Fibroblast of skin of back (primary cell): ENCODE data around the gene RYR2.
"Not testable (repeated sequence)": the region's sequence is repeated elsewhere in the genome, so short reads cannot be mapped to it uniquely, and the experiment has no call there.

Experiments used
- DNase-seq: peaks from one replicate; pipeline ENCODE4 v3.0.0-alpha.2; 2013

The RYR2 gene

DNA sequence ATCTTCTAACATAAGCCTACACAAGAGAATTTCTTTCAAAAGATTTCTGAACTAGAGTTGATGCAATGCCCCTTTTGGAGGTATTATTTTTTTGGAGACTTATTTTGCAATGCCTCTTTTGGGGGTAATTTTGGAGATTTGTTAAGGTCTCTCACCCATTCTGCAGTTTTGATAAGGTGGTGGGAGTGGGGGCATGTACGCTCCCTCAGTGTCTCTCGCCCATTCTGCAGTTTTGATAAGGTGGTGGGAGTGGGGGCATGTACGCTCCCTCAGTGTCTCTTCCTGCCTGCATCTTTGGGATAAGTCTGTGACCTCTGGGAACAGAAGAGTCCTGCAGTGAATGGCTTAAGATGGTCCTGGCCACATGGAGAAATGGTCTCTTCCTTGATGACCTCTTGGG lies 536.6 kb downstream of the RYR2 start:
- DNase-seq, result no peak

DNA sequence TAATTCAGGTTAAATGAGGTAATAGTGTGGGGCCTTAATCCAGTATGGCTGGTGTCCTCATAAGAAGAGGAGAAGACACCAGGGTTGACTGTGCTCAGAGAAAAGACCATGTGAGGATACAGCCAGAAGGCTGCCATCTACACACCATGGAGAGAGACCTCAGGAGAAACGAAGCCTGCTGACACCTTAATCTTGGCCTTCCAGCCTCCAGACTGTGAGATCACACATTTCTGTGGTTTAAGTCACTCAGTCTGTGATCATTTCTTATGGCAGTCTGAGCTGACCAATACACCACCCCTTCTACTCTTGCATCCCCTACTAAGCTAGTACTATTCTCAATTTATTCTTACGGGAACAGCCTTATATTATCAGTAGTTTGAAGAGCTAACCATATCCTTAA lies 538.7 kb downstream of the RYR2 start:
- no peak for DNase-seq

DNA sequence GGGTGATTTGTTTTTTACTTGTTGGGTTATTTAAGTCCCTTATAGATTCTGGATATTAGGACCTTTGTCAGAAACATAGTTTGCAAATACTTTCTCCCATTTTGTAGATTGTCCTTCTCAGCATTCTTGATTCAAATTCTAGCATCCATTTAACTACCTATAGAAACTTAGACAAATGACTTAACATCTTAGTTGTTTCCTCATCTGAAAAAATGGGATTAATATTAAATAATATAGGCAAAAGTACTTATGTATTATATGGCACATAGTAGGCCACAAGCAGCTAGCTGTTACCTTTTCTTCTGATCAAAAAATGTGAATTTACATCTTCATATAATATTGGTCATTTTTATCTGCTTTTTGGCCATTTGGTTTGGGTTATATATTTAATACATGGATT lies 541.3 kb downstream of the RYR2 start:
- DNase-seq, result no peak

DNA sequence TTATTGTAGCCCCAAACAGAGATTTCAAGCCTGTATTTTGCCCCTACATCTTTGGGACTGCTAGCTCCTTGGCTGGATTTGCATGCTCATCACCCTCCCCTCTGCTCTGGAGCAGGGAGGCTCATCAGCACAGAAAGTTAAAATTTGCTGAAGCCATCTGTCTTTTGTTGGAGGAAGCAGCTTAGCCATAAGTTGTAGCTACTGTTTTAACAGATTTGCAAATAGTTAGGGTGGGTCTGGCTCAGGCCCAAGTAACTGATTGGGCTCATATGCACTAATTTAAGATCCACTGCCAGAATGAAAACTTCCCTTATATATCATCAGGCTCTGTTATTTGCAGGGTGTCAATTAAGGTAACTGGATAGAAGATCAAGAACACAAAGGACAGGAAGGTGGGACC lies 541.8 kb downstream of the RYR2 start:
- no peak for DNase-seq

DNA sequence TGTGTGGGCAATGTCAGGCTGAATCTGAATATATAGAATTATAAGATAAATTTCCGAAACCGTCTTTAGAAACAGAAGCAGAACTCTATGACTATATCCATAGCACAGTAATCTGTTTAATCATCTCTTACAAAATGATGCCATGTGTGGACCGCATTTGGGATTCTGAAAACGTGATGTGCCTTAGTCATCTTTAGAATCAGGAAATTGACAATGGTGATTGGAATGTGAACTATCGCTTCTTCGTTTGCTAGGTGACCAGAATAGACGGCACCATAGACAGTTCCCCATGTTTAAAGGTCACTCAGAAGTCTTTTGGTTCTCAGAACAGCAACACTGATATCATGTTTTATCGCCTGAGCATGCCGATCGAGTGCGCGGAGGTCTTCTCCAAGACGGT lies 548.4 kb downstream of the RYR2 start:
- no peak for DNase-seq

DNA sequence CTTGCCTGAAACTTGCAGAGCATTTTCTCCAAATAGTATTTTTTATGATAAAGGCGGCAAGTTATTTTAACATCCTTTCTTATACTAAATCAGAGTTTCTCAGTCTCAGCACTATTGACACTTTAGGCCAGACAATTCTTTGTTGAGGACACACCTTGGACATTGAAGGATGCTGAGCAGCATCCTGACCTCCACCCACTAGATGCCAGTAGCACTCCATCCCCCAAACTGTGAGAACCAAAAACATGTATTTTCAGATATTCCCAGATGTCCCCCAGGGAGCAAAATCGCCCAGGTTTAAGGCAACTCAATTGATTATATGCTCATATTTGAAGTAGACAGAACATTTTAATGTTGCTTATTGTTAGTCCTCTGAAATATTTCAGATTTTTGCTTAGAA lies 549.4 kb downstream of the RYR2 start:
- no peak for DNase-seq

DNA sequence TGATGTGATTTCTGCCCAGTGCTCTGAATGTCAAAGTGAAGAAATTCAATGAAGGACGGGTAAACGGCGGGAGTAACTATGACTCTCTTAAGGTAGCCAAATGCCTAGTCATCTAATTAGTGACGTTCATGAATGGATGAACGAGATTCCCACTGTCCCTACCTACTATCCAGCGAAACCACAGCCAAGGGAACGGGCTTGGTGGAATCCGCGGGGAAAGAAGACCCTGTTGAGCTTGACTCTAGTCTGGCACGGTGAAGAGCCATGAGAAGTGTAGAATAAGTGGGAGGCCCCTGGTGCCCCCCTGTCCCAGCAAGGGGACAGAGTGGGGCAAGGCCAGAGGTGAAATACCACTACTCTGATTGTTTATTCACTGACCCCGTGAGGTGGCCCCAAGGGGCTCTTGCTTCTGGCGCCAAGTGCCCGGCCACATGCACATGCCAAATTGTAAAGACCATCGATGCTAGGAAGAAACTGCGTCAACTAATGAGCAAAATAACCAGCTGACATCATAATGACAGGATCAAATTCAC lies 561.1 kb downstream of the RYR2 start:
- DNase-seq, result not testable (repeated sequence)

DNA sequence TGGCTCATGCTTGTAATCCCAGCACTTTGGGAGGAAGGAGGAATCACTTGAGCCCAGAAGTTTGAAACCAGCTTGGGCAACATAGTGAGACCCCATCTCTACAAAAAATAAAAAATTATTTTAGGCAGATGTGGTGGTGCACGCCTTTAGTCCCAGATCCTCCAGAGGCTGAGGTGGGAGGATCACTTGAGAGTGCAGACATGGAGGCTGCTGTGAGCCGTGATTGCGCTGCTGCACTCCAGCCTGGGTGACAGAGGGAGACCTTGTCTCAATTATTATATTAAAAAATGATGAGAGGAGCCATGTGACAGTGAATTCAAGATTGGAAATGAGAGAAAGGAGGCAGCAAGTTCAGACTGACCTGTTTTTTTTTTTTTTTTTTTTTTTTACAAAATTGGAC lies 566.4 kb downstream of the RYR2 start:
- no peak for DNase-seq

DNA sequence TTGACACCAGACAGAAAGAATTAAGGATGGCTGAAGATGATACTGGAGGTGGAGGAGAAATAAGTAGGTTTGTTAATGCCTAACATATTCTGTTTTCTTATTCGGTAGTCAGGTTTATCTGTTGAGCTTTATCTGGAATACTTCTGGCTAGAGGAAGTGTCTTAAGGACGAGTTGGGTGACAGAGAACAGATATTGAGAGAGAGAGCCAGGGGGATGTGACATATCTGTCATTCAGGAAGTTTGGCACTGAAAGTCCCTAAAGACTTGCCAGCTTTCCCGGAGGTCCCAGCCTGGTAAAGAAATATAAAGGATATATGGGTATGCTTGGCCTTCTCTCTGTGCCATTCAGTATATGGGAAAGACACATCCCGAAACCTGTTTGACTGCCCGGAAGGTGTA lies 568.2 kb downstream of the RYR2 start:
- no peak for DNase-seq

DNA sequence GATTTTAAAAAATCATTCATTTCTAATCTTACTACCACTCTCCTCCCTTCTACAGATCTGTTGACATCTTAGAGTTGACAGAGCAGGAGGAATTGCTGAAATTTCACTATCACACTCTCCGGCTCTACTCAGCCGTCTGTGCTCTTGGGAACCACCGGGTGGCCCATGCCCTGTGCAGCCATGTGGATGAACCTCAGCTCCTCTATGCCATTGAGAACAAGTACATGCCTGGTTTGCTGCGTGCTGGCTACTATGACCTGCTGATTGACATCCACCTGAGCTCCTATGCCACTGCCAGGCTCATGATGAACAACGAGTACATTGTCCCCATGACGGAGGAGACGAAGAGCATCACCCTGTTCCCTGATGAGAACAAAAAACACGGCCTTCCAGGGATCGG lies 572.0 kb downstream of the RYR2 start:
- no peak for DNase-seq

DNA sequence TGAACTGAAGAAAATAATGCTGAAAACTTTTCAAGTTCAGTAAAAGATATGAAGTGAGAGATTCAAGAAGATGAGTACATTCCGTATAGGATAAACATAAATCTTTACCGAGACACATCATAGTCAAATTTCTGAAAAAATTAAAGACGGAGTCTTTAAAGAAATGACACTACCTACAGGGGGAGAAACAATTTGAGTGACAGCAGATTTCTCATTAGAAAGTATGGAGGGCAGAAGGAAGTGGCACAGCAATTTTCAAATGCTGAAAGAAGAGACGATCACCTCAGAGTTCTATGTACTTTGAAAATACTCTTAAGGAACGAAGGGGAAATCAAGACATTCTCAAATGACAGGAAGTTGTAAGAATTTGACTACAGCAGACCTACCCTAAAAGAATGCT lies 577.6 kb downstream of the RYR2 start:
- DNase-seq, result no peak

DNA sequence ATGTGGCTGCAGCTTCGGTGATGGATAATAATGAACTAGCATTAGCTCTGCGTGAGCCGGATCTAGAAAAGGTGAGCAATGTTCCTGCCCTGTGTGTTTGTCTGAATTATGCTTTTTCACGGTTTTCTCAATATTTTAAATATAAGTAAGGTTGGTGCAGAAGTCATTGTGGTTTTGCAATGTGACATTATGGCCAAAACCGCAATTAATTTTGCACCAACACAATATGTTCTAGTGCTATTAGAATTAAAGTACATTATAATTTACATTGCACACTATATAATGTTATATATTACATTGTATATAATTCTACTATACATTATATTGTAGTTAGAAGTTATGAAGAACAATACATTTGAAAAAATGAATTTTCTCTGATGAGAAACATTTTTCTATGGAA lies 592.9 kb downstream of the RYR2 start:
- DNase-seq, result no peak

DNA sequence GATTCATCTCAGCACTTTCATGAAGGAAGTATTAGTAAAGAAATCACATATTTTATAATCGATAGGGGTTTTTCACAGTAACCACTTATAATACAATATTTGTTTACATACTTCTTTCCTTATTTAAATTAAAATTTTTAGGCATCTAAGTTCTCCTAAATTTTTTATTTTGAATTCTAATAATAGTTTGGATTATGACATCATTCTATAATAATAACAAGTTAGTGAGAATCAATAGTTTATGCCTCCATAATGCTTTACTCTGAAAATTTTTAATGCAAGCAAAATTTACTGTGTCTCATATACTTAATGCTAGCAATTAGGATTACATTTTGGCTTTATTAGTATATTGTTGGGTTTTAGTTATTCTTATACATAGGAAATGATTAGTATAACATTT lies 596.6 kb downstream of the RYR2 start:
- no peak for DNase-seq

DNA sequence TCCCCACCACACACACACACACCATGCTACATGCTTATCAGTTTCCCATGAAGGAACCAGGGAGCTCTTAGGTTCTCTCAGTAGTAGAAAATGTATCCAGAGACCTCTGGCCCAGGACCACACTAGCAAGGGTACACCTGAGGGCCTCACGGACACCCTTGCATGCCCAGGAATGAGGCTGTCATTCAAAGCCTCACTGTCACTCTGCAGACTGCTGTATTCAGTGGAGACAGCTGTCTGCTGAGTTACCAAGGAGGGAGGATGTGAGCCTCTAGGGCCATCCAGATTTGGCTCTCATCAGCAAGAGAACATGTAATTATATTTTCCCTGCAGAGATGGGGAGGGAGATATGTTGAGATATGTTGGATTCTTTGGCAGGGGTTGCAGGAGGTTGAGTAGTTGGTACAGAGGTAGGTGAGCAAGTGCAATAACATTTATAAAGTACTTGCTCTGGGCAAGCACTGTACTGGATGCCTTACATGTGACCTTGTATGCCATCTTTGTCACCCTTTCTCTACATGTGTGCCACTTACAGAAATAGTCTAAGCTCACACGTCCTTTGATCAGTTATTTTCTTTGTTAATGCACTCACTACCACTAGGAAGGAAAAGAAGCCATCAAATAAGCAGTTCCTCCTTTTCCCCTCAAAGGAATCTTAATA lies 598.2 kb downstream of the RYR2 start:
- no peak for DNase-seq

DNA sequence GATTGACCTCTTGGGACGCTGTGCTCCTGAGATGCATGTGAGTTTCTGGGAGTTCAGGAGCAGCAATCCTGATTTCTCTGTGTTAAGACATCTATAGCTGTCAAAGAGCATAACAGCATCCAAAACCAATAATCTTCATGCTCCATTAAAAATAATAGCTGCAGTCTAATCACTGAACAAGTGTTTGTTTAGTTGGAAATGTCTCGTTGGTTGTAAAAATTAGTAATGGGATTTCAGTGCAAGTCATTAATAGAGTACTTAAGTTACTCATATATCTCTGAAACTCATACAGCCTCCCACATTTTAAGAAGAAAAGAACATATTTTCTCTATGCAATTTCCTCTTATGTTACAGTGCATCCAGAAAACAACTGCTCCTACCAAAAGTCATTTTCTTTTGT lies 599.0 kb downstream of the RYR2 start:
- DNase-seq, result no peak

DNA sequence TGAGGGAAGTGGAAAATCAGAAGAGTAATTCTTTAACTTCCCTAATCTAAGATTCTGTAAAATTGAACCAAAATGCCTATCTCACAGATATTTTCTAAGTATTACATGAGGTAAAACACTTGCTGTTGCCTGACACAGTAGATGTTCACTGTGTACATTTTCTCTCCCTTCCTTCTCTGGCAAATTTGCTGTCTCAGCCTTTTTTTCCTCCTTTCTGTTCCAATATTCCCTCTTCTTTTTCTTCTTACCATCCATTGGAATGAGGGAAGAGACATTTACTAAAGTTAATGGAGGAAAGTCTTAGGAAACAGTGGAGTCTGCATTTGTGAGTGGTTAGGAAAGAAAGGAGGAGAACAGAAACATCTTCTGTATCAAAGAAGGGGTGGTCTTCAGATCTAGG lies 608.8 kb downstream of the RYR2 start:
- no peak for DNase-seq

DNA sequence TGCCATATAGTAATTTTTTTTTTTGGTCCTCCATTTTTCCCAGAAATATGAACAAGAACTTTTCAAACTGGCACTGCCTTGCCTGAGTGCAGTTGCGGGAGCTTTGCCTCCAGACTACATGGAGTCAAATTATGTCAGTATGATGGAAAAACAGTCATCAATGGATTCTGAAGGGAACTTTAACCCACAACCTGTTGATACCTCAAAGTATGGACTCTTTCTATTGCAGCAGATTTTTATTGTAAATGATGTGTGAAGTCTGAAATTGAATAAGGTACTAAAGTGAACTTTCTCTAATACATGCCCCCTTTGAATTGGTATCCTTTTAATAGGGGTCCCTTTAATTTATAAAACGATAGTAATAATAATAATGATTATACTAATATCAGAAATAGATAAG lies 613.8 kb downstream of the RYR2 start:
- no peak for DNase-seq

DNA sequence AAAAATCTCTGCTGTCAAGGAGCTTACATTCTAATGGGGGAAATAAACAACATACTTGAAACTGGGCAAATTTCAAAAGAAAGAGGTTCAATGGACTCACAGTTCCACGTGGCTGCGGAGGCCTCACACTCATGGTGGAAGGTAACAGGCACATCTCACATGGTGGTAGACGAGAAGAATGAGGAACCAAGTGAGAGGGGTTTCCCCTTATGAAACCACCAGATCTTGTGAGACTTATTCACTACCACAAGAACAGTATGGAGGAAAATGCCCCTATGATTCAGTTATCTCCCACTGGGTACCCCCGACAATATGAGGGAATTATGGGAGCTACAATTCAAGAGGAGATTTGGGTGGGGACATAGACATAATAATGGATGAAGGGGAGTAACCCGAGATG lies 622.4 kb downstream of the RYR2 start:
- no peak for DNase-seq

DNA sequence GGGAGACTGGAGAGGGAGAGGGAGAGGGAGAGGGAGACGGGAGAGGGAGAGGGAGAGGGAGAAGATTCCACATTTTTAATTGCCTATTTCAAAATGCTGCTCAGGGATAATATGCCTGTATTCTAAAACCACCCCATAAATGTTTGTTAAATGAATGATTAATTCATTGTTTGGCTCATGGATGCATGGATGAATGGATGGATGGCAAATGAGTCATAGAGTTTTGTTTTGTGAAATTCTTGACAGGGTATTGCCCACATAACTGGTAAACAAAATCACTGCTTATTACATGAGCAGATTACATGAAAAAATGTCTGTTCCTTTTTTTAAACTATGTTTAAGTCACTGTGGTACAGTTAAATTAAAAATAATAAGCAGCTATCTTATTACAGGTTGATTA lies 628.3 kb downstream of the RYR2 start:
- no peak for DNase-seq

DNA sequence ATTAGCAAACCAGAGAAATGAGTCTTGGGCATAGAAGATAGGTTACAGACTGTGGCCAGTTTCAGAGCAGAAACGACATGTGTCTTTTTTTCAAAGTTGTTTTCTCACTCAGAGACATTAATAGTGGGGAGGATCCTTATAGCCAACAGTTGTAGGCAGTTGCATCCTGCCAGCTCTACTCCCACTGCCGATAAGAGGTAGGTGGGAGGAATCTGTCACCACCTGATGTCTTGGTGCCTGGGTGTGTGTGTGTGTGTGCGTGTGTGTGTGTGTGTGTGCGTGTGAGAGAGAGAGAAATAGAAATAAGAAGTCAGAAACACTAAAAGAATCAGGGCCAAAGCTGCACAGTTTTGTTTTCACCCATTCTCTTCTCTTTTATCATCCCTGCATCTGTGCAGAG lies 629.3 kb downstream of the RYR2 start:
- DNase-seq, result no peak

DNA sequence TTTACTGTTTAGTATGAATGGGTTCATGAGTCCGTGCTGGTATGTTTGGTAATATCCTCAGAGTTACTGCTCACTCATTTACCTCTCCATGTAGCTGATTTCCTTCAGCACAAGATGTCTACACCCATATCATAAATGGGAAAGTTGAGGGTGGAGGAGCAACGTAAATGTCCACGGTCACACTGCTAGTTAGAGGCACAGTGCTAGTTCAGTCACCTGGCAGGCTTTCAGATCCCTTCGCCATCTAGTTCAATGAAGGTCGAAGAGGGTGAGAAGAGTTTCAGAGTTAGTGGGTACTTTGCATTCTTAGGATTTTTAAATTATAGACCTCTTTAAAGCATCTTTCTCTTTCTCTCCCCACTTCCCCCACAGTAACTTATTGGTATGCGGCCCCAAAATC lies 630.0 kb downstream of the RYR2 start:
- no peak for DNase-seq

DNA sequence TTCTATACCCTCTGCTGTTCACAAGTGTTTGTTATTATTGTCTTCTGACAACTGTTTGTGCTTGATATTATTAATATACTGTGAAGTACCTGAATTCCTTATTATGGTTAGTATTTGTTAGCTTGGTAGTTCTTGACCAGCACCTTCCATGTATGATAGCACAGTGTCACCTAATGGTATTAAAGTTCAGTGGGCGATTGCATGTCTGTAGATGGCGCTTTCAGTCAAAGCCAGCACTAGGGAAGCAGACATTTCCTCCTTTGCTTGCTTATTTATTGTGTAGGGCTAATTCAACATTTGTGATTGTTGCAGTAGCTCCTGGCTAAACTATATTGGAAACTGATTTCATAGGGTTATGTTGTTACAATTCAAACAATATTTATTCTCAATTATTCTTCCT lies 630.8 kb downstream of the RYR2 start:
- no peak for DNase-seq

DNA sequence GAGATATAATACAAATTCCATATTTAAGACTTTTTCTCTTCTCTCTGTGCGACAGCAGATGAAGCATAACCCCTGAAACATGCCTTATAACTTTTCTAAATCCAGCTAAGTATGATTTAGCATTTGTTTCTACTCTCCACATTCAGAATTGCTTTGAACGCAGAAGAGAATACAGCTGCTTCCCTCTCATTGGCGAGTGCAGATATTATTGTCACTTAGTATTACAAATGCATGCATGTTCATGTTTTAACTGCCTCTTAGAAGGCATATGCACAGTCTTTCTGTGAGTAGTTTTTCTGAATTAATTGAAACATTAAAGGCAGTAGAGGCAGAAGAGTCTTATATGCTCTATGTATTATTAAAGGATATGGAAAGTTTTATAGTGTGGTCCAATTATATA lies 631.6 kb downstream of the RYR2 start:
- no peak for DNase-seq

DNA sequence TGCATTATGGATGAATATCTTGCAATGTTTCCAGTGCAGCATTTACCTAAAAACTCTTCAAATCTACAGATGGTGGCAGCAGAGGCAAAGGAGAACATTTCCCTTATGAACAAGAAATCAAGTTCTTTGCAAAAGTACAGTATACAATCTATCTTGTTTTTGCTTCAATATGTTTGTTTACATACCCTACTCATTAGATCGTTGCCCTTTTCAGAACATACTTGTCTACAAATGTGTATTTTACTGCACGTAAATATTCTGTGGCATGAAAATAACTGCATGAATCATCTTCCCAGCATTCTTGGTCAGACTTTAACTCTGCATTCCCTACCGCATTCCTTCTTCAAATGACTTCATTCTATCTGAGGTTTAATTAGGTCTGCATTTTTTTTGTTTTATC lies 636.0 kb downstream of the RYR2 start:
- peak; percentile 69 for DNase-seq

DNA sequence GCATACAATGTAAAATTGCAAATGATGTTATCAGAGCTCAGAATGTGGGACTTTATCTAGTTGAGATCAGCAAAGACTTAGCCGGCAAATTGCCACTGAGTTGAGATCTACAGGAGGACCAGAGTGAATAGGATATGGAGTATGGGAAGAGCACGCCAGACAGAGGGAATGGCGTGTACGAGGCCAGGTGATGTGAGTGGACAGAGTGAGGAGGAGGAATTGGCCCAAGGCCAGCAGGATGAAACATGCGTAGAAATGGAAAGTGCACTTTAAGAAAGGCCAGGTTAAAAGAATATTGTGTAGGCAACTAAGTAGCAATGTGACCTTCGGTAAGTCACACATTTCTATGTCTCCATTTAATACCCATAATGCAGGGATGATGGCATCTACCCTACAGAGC lies 637.7 kb downstream of the RYR2 start:
- DNase-seq, result no peak
